ENCODE results near the gene RAD51B. TPM values are rescaled to one million over a fixed set of nuclear protein-coding genes. Genes with fewer than 3 reads are reported as not detected.
A peak's percentile ranks its signal among the peaks of the same experiment; 100 is the strongest.

The RAD51B gene
- total and polyA plus RNA-seq, 2 of the 13 experiments (the other 11 are each of a cell fraction or from before 2014, with no cell fraction given): 7.0 to 9.5 TPM

DNA sequence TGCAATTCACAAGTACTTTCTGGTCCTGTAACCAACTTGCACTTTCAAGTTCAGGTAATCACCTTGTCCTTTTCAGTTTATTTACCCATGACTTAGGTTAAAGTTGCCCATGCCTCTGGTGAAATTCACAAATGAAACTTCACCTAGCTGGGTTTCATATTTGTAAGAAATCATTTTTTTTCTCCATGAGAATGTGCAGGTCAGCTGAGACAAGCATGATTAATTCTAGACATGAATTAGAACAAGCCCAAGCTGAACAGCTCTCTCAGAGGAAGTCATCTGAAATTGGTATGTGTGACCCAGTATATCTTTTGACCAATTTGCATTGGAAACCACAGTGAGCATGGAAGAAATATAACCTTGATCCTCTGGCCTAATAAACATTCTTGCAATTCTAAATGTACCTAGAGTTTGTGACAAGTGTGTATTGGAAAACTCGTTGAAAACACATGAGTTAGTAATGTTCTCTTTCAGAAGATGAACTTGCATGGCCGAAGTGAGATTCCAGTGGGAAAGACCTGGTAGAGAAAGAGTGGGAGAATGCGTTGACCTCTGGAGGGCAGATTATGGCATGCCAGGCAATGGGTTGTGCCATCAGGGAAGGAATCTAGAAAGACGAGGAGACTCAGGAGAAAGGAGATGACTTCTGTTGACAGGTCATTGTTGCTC lies 486.8 kb downstream of the RAD51B start:
- no peak for FAIRE-seq
- 0 out of 2 replicates have a peak, but pooled peaks have one; percentile 9 for TF ChIP-seq PHF21A (CRISPR knock-in tag; IDR thresholded peaks at IDR 0.05)
- no peak for TF ChIP-seq MAFK (conservative IDR thresholded peaks at IDR 0.05 in 1 of 2, IDR thresholded peaks at IDR 0.05 in 1 of 2; ENCODE audit: low read length in 2 of 2)
- TF ChIP-seq, protein P1, sequence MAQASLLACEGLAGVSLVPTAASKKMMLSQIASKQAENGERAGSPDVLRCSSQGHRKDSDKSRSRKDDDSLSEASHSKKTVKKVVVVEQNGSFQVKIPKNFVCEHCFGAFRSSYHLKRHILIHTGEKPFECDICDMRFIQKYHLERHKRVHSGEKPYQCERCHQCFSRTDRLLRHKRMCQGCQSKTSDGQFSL (CRISPR knock-in tag; IDR thresholded peaks at IDR 0.05): no peak
- intact Hi-C loops (cut with micrococcal nuclease; ENCODE audit: unreplicated experiment): no loop called here

DNA sequence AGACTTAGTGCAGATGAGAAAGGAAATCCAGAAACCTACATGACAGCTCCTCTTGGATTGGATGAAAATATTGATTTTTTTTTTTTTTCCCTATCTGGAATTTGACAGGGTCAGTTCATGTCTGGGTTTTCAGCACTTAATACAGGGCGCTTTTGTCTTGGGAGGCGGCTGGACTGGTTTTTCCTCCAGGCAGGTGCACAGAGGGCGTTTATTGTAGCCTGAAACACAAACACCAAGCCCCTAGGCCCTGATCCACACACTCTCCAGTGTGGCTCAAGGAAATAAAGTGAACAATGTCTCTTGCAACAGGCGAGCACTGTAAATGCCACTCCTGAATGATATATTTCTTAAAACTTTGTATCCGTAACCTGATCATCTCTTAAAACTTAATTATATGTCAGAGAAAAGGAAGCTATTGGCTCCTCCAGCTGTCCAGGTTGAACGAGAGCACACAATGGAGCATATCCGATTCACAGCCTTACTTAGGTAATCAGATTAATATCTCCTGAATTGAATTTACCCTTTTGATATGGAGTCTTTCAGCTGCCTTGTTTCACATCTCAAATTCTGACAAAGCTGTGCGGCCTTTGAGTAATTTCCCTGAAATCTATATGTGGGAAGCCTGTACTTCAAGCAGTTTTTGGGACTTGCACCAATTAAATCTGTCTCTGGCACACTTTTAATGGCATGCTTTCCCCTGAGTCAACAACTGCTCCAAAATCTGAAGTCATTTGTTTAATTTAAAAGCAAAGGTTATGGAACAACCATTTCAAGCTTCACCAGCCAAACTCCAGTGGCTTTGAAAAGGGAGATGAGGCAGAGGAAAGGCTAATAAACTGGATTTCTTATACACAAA lies 487.6 kb downstream of the RAD51B start:
- in situ Hi-C loops (cut with HindIII; ENCODE audit: extremely low pct_ligation_motif_present, low pct_unique_long_range_greater_than_20kb): no loop called here
- no peaks in the 10 kb centered on the region for H3K9me3 ChIP-seq (ENCODE audit: low read length)
- peaks cover 24% of the 10 kb centered on the region for H3K4me1 ChIP-seq (ENCODE audit: insufficient read depth, low read length)
- ChIA-PET CTCF (ENCODE audit: low intra/inter-chr PET ratio, low total read pairs) (no interaction called here), POLR2A (no interaction called here)
- no peak overlapping the region for H3K4me2 ChIP-seq (ENCODE audit: low read depth, low read length)
- peak overlapping the region; percentile 4 for H3K27ac ChIP-seq (ENCODE audit: extremely low read length, insufficient read depth, low read length)
- 71% methylated on average over 8 of the region's 8 CpGs for WGBS (ENCODE audit: low lambda C conversion rate)
- no peak overlapping the region for H3K9ac ChIP-seq (ENCODE audit: insufficient read depth, low read depth, low read length)
- H3K27me3 ChIP-seq (ENCODE audit: control insufficient read depth in 1 of 2, insufficient read depth in 2 of 2, low read length in 2 of 2): no peaks in the 10 kb centered on the region
- BruUV-seq (replicated peaks): no TSS peak
- DNase-seq (ENCODE audit: low spot score): peak; percentile 48
- ATAC-seq: peak; percentile 83
- no peak overlapping the region for H2AFZ ChIP-seq (ENCODE audit: low read length)
- no peaks in the 10 kb centered on the region for H4K20me1 ChIP-seq (ENCODE audit: insufficient read depth, low read length)
- H3K36me3 ChIP-seq (replicated peaks in 1 of 2; ENCODE audit: control insufficient read depth in 1 of 2, insufficient read depth in 2 of 2, low read length in 2 of 2): no peaks in the 10 kb centered on the region
- peak; percentile 50 for FAIRE-seq
- no peak overlapping the region for H3K4me3 ChIP-seq (replicated peaks in 1 of 3; ENCODE audit: insufficient read depth in 1 of 3, low read depth in 2 of 3, low read length in 3 of 3)
- H3K79me2 ChIP-seq (ENCODE audit: insufficient read depth, low read length): no peaks in the 10 kb centered on the region
- intact Hi-C loops (cut with micrococcal nuclease; ENCODE audit: unreplicated experiment): no loop called here
- peak; percentile 17 for TF ChIP-seq TEAD3 (CRISPR knock-in tag; optimal IDR thresholded peaks at IDR 0.05; ENCODE audit: borderline replicate concordance)
- TF ChIP-seq ZNF251 (CRISPR knock-in tag; IDR thresholded peaks at IDR 0.05): no peak
- TF ChIP-seq RARA (CRISPR knock-in tag; IDR thresholded peaks at IDR 0.05): peak; percentile 31; the same call in 1 of the 2 replicates
- no peak for TF ChIP-seq PHF8 (CRISPR knock-in tag; IDR thresholded peaks at IDR 0.05)
- TF ChIP-seq, protein P2, sequence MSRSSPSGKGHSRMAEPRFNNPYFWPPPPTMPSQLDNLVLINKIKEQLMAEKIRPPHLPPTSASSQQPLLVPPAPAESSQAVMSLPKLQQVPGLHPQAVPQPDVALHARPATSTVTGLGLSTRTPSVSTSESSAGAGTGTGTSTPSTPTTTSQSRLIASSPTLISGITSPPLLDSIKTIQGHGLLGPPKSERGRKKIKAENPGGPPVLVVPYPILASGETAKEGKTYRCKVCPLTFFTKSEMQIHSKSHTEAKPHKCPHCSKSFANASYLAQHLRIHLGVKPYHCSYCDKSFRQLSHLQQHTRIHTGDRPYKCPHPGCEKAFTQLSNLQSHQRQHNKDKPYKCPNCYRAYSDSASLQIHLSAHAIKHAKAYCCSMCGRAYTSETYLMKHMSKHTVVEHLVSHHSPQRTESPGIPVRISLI (CRISPR knock-in tag; IDR thresholded peaks at IDR 0.05; ENCODE audit: borderline replicate concordance): peak; percentile 89
- no peak for TF ChIP-seq NR2F1 (CRISPR knock-in tag; IDR thresholded peaks at IDR 0.05)
- peak; percentile 84 for TF ChIP-seq ONECUT2 (CRISPR knock-in tag; IDR thresholded peaks at IDR 0.05)
- TF ChIP-seq NR2F6 (IDR thresholded peaks at IDR 0.05): peak; percentile 28; the same call in 1 of the 2 replicates
- TF ChIP-seq NR2F6 (CRISPR knock-in tag; IDR thresholded peaks at IDR 0.05): no peak
- TF ChIP-seq, protein P3, sequence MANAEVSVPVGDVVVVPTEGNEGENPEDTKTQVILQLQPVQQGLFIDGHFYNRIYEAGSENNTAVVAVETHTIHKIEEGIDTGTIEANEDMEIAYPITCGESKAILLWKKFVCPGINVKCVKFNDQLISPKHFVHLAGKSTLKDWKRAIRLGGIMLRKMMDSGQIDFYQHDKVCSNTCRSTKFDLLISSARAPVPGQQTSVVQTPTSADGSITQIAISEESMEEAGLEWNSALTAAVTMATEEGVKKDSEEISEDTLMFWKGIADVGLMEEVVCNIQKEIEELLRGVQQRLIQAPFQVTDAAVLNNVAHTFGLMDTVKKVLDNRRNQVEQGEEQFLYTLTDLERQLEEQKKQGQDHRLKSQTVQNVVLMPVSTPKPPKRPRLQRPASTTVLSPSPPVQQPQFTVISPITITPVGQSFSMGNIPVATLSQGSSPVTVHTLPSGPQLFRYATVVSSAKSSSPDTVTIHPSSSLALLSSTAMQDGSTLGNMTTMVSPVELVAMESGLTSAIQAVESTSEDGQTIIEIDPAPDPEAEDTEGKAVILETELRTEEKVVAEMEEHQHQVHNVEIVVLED (CRISPR knock-in tag; IDR thresholded peaks at IDR 0.05; ENCODE audit: borderline replicate concordance): no peak
- peak; percentile 9; the same call in 1 of the 2 replicates for TF ChIP-seq PHF21A (CRISPR knock-in tag; IDR thresholded peaks at IDR 0.05)
- TF ChIP-seq MIER3 (CRISPR knock-in tag; IDR thresholded peaks at IDR 0.05; ENCODE audit: borderline replicate concordance): no peak

More for the DNA sequence above, 486.8 kb downstream of the RAD51B start:
- no peak overlapping the region for H3K4me2 ChIP-seq (ENCODE audit: low read depth, low read length)
- H3K4me1 ChIP-seq (ENCODE audit: insufficient read depth, low read length): peaks cover 24% of the 10 kb centered on the region
- no peaks in the 10 kb centered on the region for H3K9me3 ChIP-seq (ENCODE audit: low read length)
- DNase-seq (ENCODE audit: low spot score): no peak
- no peak overlapping the region for H2AFZ ChIP-seq (ENCODE audit: low read length)
- no peaks in the 10 kb centered on the region for H4K20me1 ChIP-seq (ENCODE audit: insufficient read depth, low read length)
- BruUV-seq (replicated peaks): no TSS peak
- no peaks in the 10 kb centered on the region for H3K27me3 ChIP-seq (ENCODE audit: control insufficient read depth in 1 of 2, insufficient read depth in 2 of 2, low read length in 2 of 2)
- in situ Hi-C loops (cut with HindIII; ENCODE audit: extremely low pct_ligation_motif_present, low pct_unique_long_range_greater_than_20kb): no loop called here
- no peak overlapping the region for H3K27ac ChIP-seq (ENCODE audit: extremely low read length, insufficient read depth, low read length)
- no peak overlapping the region for H3K9ac ChIP-seq (ENCODE audit: insufficient read depth, low read depth, low read length)
- ChIA-PET CTCF (ENCODE audit: low intra/inter-chr PET ratio, low total read pairs) (no interaction called here), POLR2A (no interaction called here)
- no peaks in the 10 kb centered on the region for H3K79me2 ChIP-seq (ENCODE audit: insufficient read depth, low read length)
- no peak for ATAC-seq
- H3K36me3 ChIP-seq (replicated peaks in 1 of 2; ENCODE audit: control insufficient read depth in 1 of 2, insufficient read depth in 2 of 2, low read length in 2 of 2): no peaks in the 10 kb centered on the region
- 61% methylated on average over 4 of the region's 4 CpGs for WGBS (ENCODE audit: low lambda C conversion rate)
- no peak overlapping the region for H3K4me3 ChIP-seq (replicated peaks in 1 of 3; ENCODE audit: insufficient read depth in 1 of 3, low read depth in 2 of 3, low read length in 3 of 3)

Data from HepG2 (cell line).